GM12872 (cell line): ENCODE results near the gene SCN1A.

Experiments
- CTCF ChIP-seq: IDR thresholded peaks from 3 replicates; pipeline ENCODE4 v1.5.1; 2011; ENCODE audit warnings: low read depth, mild to moderate bottlenecking, low read length, moderate library complexity; ENCODE audit not compliant: insufficient read depth

SCN1A gene

DNA sequence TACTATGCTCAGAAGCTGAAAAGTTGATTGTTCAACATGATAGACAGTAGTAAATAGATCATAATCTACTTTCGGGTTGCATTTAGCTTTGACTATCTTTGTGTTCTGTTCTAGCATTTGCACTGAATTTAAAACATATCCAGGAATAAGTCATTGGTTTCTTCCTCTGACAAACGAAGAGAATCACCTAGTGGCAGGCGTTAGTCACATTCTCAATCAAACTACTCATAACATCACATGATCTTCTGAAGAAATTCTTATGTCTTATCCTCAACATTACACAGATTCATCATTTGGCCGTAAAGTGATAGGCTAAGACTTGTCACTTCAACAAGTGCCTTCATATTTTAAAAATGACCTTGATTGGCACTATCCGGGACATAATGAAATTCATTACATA lies 110.6 kb downstream of the SCN1A start:
- TF ChIP-seq CTCF = no peak

DNA sequence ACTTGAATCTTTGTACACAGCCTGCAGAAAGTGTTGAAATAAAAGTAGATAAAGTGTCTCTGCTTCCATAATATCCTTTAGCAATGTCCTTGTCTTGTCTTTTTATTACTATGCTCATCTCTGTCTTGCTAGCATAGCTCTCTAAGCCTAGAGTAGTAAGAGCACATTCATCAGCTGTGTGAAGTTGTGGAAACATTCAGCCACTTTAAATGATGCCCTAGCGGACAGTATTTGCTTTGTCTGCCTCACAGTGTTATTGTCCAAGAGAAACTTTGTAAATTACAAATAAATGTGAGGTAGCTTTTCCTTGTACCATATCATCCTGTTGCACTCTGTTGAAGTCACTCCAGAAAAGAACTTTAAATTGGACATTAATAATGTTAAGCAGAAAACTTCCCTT lies 113.9 kb downstream of the SCN1A start:
- TF ChIP-seq CTCF = no peak

DNA sequence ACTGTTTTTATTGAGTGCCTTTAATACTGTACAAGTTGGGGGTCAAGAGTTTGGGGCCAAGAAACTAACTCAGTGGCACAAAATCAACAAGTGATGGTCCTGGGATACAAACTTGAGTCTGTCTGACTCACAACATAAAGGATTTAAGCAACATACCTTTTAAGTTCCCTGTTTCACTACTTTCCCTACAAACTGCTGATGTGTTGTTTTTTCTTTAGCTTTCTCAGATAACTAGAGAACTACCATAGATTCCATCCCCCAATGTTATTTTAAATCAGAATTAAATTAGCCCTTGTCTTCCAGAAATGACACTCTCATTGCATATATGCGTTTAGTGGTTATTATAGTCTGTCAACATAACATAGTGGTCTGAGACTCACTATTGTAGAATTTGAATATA lies 116.2 kb downstream of the SCN1A start:
- TF ChIP-seq CTCF = no peak

GRCh38 chr2:166000401-166000800 lies 127.4 kb downstream of the SCN1A start:
- no peak for TF ChIP-seq CTCF

DNA sequence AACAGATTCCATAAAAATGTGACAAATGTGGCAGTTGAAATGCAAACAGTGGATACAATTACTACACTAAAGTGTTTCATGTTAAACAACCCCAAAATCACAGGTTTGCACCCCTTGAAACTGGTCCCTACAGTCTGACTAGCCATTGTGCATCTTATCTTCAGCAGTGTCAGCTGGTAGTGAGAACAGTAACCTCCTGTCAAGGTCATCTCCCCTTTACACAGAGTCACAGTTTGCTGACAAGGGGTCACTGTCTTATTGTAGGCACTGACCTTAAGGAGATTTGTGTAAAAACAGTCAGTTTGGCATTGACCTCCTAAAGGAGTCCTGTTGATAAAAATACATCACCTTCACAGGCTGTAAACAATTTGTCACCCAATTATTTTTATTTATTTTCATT lies 137.0 kb downstream of the SCN1A start:
- no peak for TF ChIP-seq CTCF

- TF ChIP-seq CTCF = no peak
Measured at GRCh38 chr2:165989851-165990250, 138.0 kb downstream of the SCN1A start.

GRCh38 chr2:165985120-165985519 lies 142.7 kb downstream of the SCN1A start:
- TF ChIP-seq CTCF = no peak

- TF ChIP-seq CTCF = no peak
Measured at GRCh38 chr2:165970663-165971062, 157.2 kb downstream of the SCN1A start.
